Panc1 (cell line): ENCODE results near the gene KLHL42. TPM values are rescaled to one million over a fixed set of nuclear protein-coding genes. Genes with fewer than 3 reads are reported as not detected.

Source experiments
- ATAC-seq: fragments of 200-7000 bp; cut with Tn5 transposase; 2 replicates; pipeline ENCODE4 v1.9.1; 2020; ENCODE audit warnings: mild to moderate bottlenecking, moderate library complexity
- BruUV-seq: library from RNA; stranded (reverse); fragments of 400-500 nt; replicated peaks from 2 replicates; lab custom pipeline; 2021; lab: Mats Ljungman, UMichigan
- CTCF ChIA-PET: fragments of 300-600 bp; sonication (Branson Sonifier 250); formaldehyde crosslinking; loops from one replicate; lab custom pipeline; 2022; ENCODE audit warnings: antibody characterized with exemption; lab: Charles Lee
- POLR2A ChIA-PET: fragments of 300-600 bp; sonication (Branson Sonifier 250); formaldehyde crosslinking; loops from one replicate; lab custom pipeline; 2022; ENCODE audit warnings: antibody characterized with exemption; lab: Charles Lee
- DNase-seq: peaks from one replicate; pipeline ENCODE4 v3.0.0-alpha.2; 2010; ENCODE audit warnings: low read depth, low spot score
- H3K27ac ChIP-seq: 2 replicates; pipeline ENCODE4 v1.5.1; 2011; ENCODE audit warnings: mild to moderate bottlenecking, low read length, inconsistent platforms
- H3K27me3 ChIP-seq: fragments of 200-500 bp; sonication (Bioruptor generic); 2 replicates; pipeline ENCODE4 v1.6.0; 2014; ENCODE audit warnings: low read length, inconsistent platforms; ENCODE audit not compliant: control insufficient read depth, insufficient read depth
- H3K36me3 ChIP-seq: fragments of 200-500 bp; sonication (Bioruptor generic); 2 replicates; pipeline ENCODE4 v1.5.1; 2014; ENCODE audit warnings: inconsistent platforms, mild to moderate bottlenecking, low read length, moderate library complexity; ENCODE audit not compliant: control insufficient read depth, insufficient read depth
- H3K4me1 ChIP-seq: 2 replicates; pipeline ENCODE4 v1.5.1; 2011; ENCODE audit warnings: inconsistent platforms, mild to moderate bottlenecking, low read length, moderate library complexity; ENCODE audit not compliant: control insufficient read depth, insufficient read depth
- H3K4me3 ChIP-seq, 2 experiments: 2 replicates each; pipeline ENCODE4 v1.5.1; 2011 to 2012; ENCODE audit warnings: low read depth in 2 of 2, low read length in 2 of 2, mild to moderate bottlenecking in 2 of 2, inconsistent platforms in 1 of 2, moderate library complexity in 1 of 2
- H3K9me3 ChIP-seq: fragments of 200-500 bp; sonication (Bioruptor generic); 2 replicates; pipeline ENCODE4 v1.5.1; 2014; ENCODE audit warnings: low read depth, mild to moderate bottlenecking, inconsistent platforms, low read length, moderate library complexity; ENCODE audit not compliant: control insufficient read depth, insufficient read depth
- CTCF ChIP-seq: fragments of 450-650 bp; IDR thresholded peaks from 2 replicates; pipeline ENCODE4 v1.5.1; 2017; ENCODE audit warnings: mild to moderate bottlenecking
- POLR2AphosphoS5 ChIP-seq: IDR thresholded peaks from 2 replicates; pipeline ENCODE4 v1.6.1; 2012; ENCODE audit warnings: mild to moderate bottlenecking, low read depth, low read length, moderate library complexity
- REST ChIP-seq, 2 experiments: IDR thresholded peaks; 2 replicates each; pipeline ENCODE4 v1.6.1; 2011 to 2012; ENCODE audit warnings: low read depth in 2 of 2, control low read depth in 1 of 2, low read length in 1 of 2, mild to moderate bottlenecking in 1 of 2, moderate library complexity in 1 of 2; ENCODE audit not compliant: insufficient read depth in 1 of 2
- SIN3A ChIP-seq: IDR thresholded peaks from 2 replicates; pipeline ENCODE4 v1.6.1; 2012; ENCODE audit warnings: low read depth, mild to moderate bottlenecking, low read length, moderate library complexity, borderline replicate concordance; ENCODE audit not compliant: insufficient read depth
- TCF7L2 ChIP-seq: IDR thresholded peaks from 2 replicates; pipeline ENCODE4 v1.6.1; 2011; ENCODE audit warnings: mild to moderate bottlenecking, low read depth, low read length, inconsistent platforms
- in situ Hi-C: cut with HindIII; loops from 2 replicates; pipeline ENCODE4 v1.10.0; 2016; ENCODE audit warnings: low sequenced_read_pairs, low pct_unique_long_range_greater_than_20kb
- intact Hi-C: fragments of 100-400 bp; cut with micrococcal nuclease; formaldehyde crosslinking; loops from one replicate; pipeline ENCODE4 v1.10.0; 2022; ENCODE audit not compliant: unreplicated experiment
- total RNA-seq: library from RNA; stranded (reverse); gene quantifications from one replicate; pipeline ENCODE4 v1.2.1, GENCODE V29; 2021; ENCODE audit not compliant: unreplicated experiment

KLHL42 gene
- total RNA-seq, 1 experiment from 2014 or later = 35.2 TPM

DNA sequence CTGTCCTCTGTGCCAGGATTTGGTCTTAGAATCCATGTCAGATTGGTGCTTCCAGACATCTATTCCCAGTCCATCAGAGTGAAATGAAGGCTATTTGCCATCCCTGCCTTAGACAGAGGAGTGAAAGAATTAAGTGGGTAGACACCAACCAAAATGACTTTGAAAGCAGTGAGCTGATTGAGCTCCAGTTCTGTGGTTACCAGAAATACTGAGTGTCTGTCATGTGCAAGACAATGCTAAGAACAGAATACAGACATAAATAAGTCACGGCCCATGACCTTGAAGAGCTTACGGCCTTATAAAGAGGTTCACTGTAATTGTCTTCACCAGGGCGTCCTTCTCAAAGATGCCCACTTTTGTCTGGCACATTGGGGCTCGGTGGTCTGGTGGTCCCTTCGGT lies 21.6 kb downstream of the KLHL42 start:
- Histone ChIP-seq H3K27ac (no peak overlapping the region), H3K9me3 (no peaks in the 10 kb centered on the region), H3K4me3 (no peak overlapping the region), H3K36me3 (peaks cover 14% of the 10 kb centered on the region), H3K4me1 (no peaks in the 10 kb centered on the region), H3K27me3 (no peaks in the 10 kb centered on the region)
- DNase-seq = no peak
- no TSS peak for BruUV-seq
- ChIA-PET POLR2A (no interaction called here), CTCF (no interaction called here)
- no peak for ATAC-seq
- in situ Hi-C loops (no loop called here), intact Hi-C loops (no loop called here)
- no peak for TF ChIP-seq SIN3A
- TF ChIP-seq POLR2AphosphoS5 = no peak
- TF ChIP-seq REST (IDR thresholded peaks at IDR 0.05; ENCODE audit: insufficient read depth in 1 of 2, low read depth in 2 of 2, low read length in 1 of 2) = no peak
- TF ChIP-seq CTCF = no peak
- TF ChIP-seq TCF7L2 = no peak

- ChIA-PET POLR2A (no interaction called here), CTCF (no interaction called here)
- Histone ChIP-seq H3K27me3 (no peaks in the 10 kb centered on the region), H3K4me1 (no peaks in the 10 kb centered on the region), H3K9me3 (no peaks in the 10 kb centered on the region), H3K4me3 (no peak overlapping the region), H3K36me3 (peaks cover 14% of the 10 kb centered on the region), H3K27ac (no peak overlapping the region)
- in situ Hi-C loops (no loop called here), intact Hi-C loops (no loop called here)
- no peak for DNase-seq
- TF ChIP-seq POLR2AphosphoS5 = no peak
- BruUV-seq = no TSS peak
- no peak for ATAC-seq
Observed at GRCh38 chr12:27802511-27802910, 22.5 kb downstream of the KLHL42 start.

DNA sequence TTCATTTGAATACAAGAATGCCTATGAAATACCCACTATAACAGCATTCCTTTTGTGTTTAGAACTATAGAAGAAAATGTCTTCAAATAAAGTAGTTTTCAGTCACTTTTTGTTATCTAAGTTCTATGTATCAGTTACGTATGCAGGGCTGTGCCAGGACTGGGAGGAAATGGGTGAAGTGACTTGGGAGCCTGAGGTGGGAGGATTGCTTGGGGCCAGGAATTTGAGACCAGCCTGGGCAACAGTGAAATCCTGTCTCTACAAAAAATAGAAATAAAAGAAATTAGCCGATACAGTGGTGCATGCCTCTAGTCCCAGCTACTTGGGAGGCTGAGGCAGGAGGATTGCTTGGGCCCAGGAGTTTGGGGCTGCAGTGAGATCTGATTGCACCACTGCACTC lies 22.9 kb downstream of the KLHL42 start:
- Histone ChIP-seq H3K27me3 (no peaks in the 10 kb centered on the region), H3K4me1 (no peaks in the 10 kb centered on the region), H3K36me3 (peaks cover 13% of the 10 kb centered on the region), H3K9me3 (no peaks in the 10 kb centered on the region), H3K4me3 (no peak overlapping the region), H3K27ac (no peak overlapping the region)
- no TSS peak for BruUV-seq
- intact Hi-C loops = no loop called here
- CTCF ChIA-PET = no interaction called here
- POLR2A ChIA-PET = no interaction called here
- DNase-seq (no peak), ATAC-seq (no peak)
- TF ChIP-seq TCF7L2 (no peak), CTCF (no peak), SIN3A (no peak), REST (IDR thresholded peaks at IDR 0.05; ENCODE audit: insufficient read depth in 1 of 2, low read depth in 2 of 2, low read length in 1 of 2) (no peak), POLR2AphosphoS5 (no peak)
- in situ Hi-C loops = no loop called here
